Activated T-cell treated with anti-CD3 and anti-CD28 coated beads, Interleukin-2, amount 50 U/mL, for 24 hours (primary cell): Measurements from ENCODE around the gene MOB3A.
"Not testable (repeated sequence)": the region's sequence is repeated elsewhere in the genome, so short reads cannot be mapped to it uniquely, and the experiment has no call there.

ENCODE experiments used
- DNase-seq: peaks from one replicate; pipeline ENCODE4 v3.0.0-alpha.2; 2020
- H3K27ac Mint-ChIP-seq: 2 replicates; pipeline ENCODE4 v1.8.0; 2020; ENCODE audit warnings: mild to moderate bottlenecking, mixed read lengths
- H3K27me3 Mint-ChIP-seq: 2 replicates; pipeline ENCODE4 v1.8.0; 2020; ENCODE audit warnings: mixed read lengths
- H3K36me3 Mint-ChIP-seq: 2 replicates; pipeline ENCODE4 v1.8.0; 2020; ENCODE audit warnings: low read depth, mixed read lengths
- H3K4me1 Mint-ChIP-seq: 2 replicates; pipeline ENCODE4 v1.8.0; 2020; ENCODE audit warnings: low read depth, mixed read lengths
- H3K4me3 Mint-ChIP-seq: 2 replicates; pipeline ENCODE4 v1.8.0; 2020; ENCODE audit warnings: mild to moderate bottlenecking, moderate library complexity, mixed read lengths
- H3K9me3 Mint-ChIP-seq: 2 replicates; pipeline ENCODE4 v1.8.0; 2020; ENCODE audit warnings: mixed read lengths

Gene MOB3A

GRCh38 chr19:2129892-2130770 is 34.0 kb upstream of the MOB3A start:
- Mint-ChIP-seq H3K4me1 (no peaks in the 10 kb centered on the region), H3K4me3 (no peak overlapping the region), H3K36me3 (peaks cover 70% of the 10 kb centered on the region), H3K9me3 (no peaks in the 10 kb centered on the region), H3K27me3 (no peaks in the 10 kb centered on the region), H3K27ac (no peak overlapping the region)
- DNase-seq = no peak

GRCh38 chr19:2129486-2129885 is 33.4 kb upstream of the MOB3A start:
- H3K27ac Mint-ChIP-seq = no peak overlapping the region
- DNase-seq = no peak
- no peaks in the 10 kb centered on the region for H3K27me3 Mint-ChIP-seq
- H3K4me1 Mint-ChIP-seq = no peaks in the 10 kb centered on the region
- no peak overlapping the region for H3K4me3 Mint-ChIP-seq
- H3K9me3 Mint-ChIP-seq = no peaks in the 10 kb centered on the region
- H3K36me3 Mint-ChIP-seq = peaks cover 75% of the 10 kb centered on the region

GRCh38 chr19:2129022-2129421 is 32.9 kb upstream of the MOB3A start:
- H3K27me3 Mint-ChIP-seq = no peaks in the 10 kb centered on the region
- H3K36me3 Mint-ChIP-seq = peaks cover 78% of the 10 kb centered on the region
- no peaks in the 10 kb centered on the region for H3K4me1 Mint-ChIP-seq
- DNase-seq = no peak
- H3K9me3 Mint-ChIP-seq = no peaks in the 10 kb centered on the region
- no peak overlapping the region for H3K27ac Mint-ChIP-seq
- H3K4me3 Mint-ChIP-seq = no peak overlapping the region

GRCh38 chr19:2128252-2128651 is 32.1 kb upstream of the MOB3A start:
- not testable (repeated sequence) for H3K4me3 Mint-ChIP-seq, H3K27me3 Mint-ChIP-seq, H3K9me3 Mint-ChIP-seq, H3K4me1 Mint-ChIP-seq, H3K27ac Mint-ChIP-seq, DNase-seq
- H3K36me3 Mint-ChIP-seq = peaks cover 82% of the 10 kb centered on the region

- peaks cover 82% of the 10 kb centered on the region for H3K36me3 Mint-ChIP-seq
- H3K4me1 Mint-ChIP-seq = no peaks in the 10 kb centered on the region
- H3K27ac Mint-ChIP-seq = no peak overlapping the region
- no peak overlapping the region for H3K4me3 Mint-ChIP-seq
- no peak for DNase-seq
- H3K27me3 Mint-ChIP-seq = no peaks in the 10 kb centered on the region
- H3K9me3 Mint-ChIP-seq = no peaks in the 10 kb centered on the region
Measured at GRCh38 chr19:2127758-2128157, 31.6 kb upstream of the MOB3A start.

- Mint-ChIP-seq H3K27me3 (no peaks in the 10 kb centered on the region), H3K36me3 (peaks cover 82% of the 10 kb centered on the region), H3K4me3 (no peak overlapping the region), H3K27ac (no peak overlapping the region), H3K4me1 (no peaks in the 10 kb centered on the region), H3K9me3 (no peaks in the 10 kb centered on the region)
- DNase-seq = no peak
Measured at GRCh38 chr19:2126879-2127518, 30.9 kb upstream of the MOB3A start.

GRCh38 chr19:2123682-2124387 is 27.7 kb upstream of the MOB3A start:
- peaks cover 85% of the 10 kb centered on the region for H3K36me3 Mint-ChIP-seq
- no peaks in the 10 kb centered on the region for H3K4me1 Mint-ChIP-seq
- no peak overlapping the region for H3K4me3 Mint-ChIP-seq
- no peaks in the 10 kb centered on the region for H3K9me3 Mint-ChIP-seq
- H3K27me3 Mint-ChIP-seq = no peaks in the 10 kb centered on the region
- H3K27ac Mint-ChIP-seq = no peak overlapping the region
- no peak for DNase-seq

- Mint-ChIP-seq H3K36me3 (peaks cover 92% of the 10 kb centered on the region), H3K4me3 (no peak overlapping the region), H3K9me3 (no peaks in the 10 kb centered on the region), H3K4me1 (no peaks in the 10 kb centered on the region), H3K27me3 (no peaks in the 10 kb centered on the region), H3K27ac (no peak overlapping the region)
- DNase-seq = no peak
Measured at GRCh38 chr19:2122982-2123381, 26.9 kb upstream of the MOB3A start.

- Mint-ChIP-seq H3K4me1 (no peaks in the 10 kb centered on the region), H3K27ac (no peak overlapping the region), H3K27me3 (no peaks in the 10 kb centered on the region), H3K36me3 (peaks cover 92% of the 10 kb centered on the region), H3K9me3 (no peaks in the 10 kb centered on the region), H3K4me3 (no peak overlapping the region)
- DNase-seq = no peak
Measured at GRCh38 chr19:2122251-2122650, 26.1 kb upstream of the MOB3A start.

- no peak for DNase-seq
- Mint-ChIP-seq H3K4me1 (no peaks in the 10 kb centered on the region), H3K27ac (no peak overlapping the region), H3K9me3 (no peaks in the 10 kb centered on the region), H3K4me3 (no peak overlapping the region), H3K36me3 (peaks cover 92% of the 10 kb centered on the region), H3K27me3 (no peaks in the 10 kb centered on the region)
Measured at GRCh38 chr19:2121416-2122051, 25.4 kb upstream of the MOB3A start.

GRCh38 chr19:2120821-2121220 is 24.7 kb upstream of the MOB3A start:
- Mint-ChIP-seq H3K4me1 (no peaks in the 10 kb centered on the region), H3K27ac (no peak overlapping the region), H3K27me3 (no peaks in the 10 kb centered on the region), H3K36me3 (peaks cover 93% of the 10 kb centered on the region), H3K9me3 (no peaks in the 10 kb centered on the region), H3K4me3 (no peak overlapping the region)
- no peak for DNase-seq

- no peaks in the 10 kb centered on the region for H3K9me3 Mint-ChIP-seq
- no peaks in the 10 kb centered on the region for H3K27me3 Mint-ChIP-seq
- peaks cover 94% of the 10 kb centered on the region for H3K36me3 Mint-ChIP-seq
- no peak for DNase-seq
- H3K4me1 Mint-ChIP-seq = no peaks in the 10 kb centered on the region
- H3K27ac Mint-ChIP-seq = peak overlapping the region; percentile 26
- no peak overlapping the region for H3K4me3 Mint-ChIP-seq
Measured at GRCh38 chr19:2119921-2120785, 24.0 kb upstream of the MOB3A start.

GRCh38 chr19:2118438-2118837 is 22.3 kb upstream of the MOB3A start:
- Mint-ChIP-seq H3K4me1 (peaks cover 3% of the 10 kb centered on the region), H3K36me3 (peaks cover 96% of the 10 kb centered on the region), H3K9me3 (no peaks in the 10 kb centered on the region), H3K4me3 (no peak overlapping the region), H3K27ac (no peak overlapping the region), H3K27me3 (no peaks in the 10 kb centered on the region)
- DNase-seq = no peak
